Measurements from ENCODE around the gene RIC1. TPM values are rescaled to one million over a fixed set of nuclear protein-coding genes. Genes with fewer than 3 reads are reported as not detected.
"Not testable (repeated sequence)": the region's sequence is repeated elsewhere in the genome, so short reads cannot be mapped to it uniquely, and the experiment has no call there.

RIC1 gene
- polyA plus RNA-seq, 3 donors: 13.4 to 36.4 (median 16.3) TPM

- peaks cover 97% of the 10 kb centered on the region for H3K79me2 ChIP-seq (ENCODE audit: insufficient read depth, low read length)
- intact Hi-C loops (cut with micrococcal nuclease): no loop called here
- H3K9ac ChIP-seq (ENCODE audit: insufficient read depth, low read length, poor library complexity, severe bottlenecking): no peak overlapping the region
- H3K4me1 ChIP-seq (ENCODE audit: control insufficient read depth in 1 of 2, insufficient read depth in 2 of 2, low read length in 2 of 2): no peaks in the 10 kb centered on the region
- no peak overlapping the region for H3K27ac ChIP-seq (ENCODE audit: low read depth in 1 of 2, low read length in 2 of 2)
- TF ChIP-seq CTCF (IDR thresholded peaks at IDR 0.05): no peak
- WGBS (ENCODE audit: insufficient coverage): no CpG with 5 or more reads among the region's 1 CpG
- Mint-ChIP-seq H3K4me3 (no peak overlapping the region), H3K4me1 (peaks cover 11% of the 10 kb centered on the region), H3K9me3 (peaks cover 31 to 60% (median 54%) of the 10 kb centered on the region in 7 donors), H3K36me3 (peaks cover 10 to 34% of the 10 kb centered on the region in 2 donors), H3K27me3 (ENCODE audit: low read depth in 3 of 3) (peaks cover 0 to 1% (median 0%) of the 10 kb centered on the region in 3 donors), H3K27ac (no peak overlapping the region)
- no peak overlapping the region for H3K4me3 ChIP-seq (replicated peaks in 1 of 3; ENCODE audit: low read depth in 2 of 3, low read length in 3 of 3)
- no peak overlapping the region for H3K4me2 ChIP-seq (replicated peaks; ENCODE audit: extremely low read depth, low read length, poor library complexity, severe bottlenecking)
- H3K27me3 ChIP-seq (ENCODE audit: control insufficient read depth in 2 of 2, insufficient read depth in 2 of 2, low read length in 2 of 2): no peaks in the 10 kb centered on the region
- H3K36me3 ChIP-seq (replicated peaks in 1 of 2; ENCODE audit: control insufficient read depth in 1 of 2, insufficient read depth in 2 of 2, low read length in 2 of 2): peaks cover 13 to 32% of the 10 kb centered on the region in 2 donors
- peaks cover 37 to 39% of the 10 kb centered on the region in 2 donors for H3K9me3 ChIP-seq (replicated peaks in 1 of 2; ENCODE audit: control insufficient read depth in 1 of 2, insufficient read depth in 1 of 2, low read length in 2 of 2)
- peaks cover 96% of the 10 kb centered on the region for H4K20me1 ChIP-seq (ENCODE audit: insufficient read depth, low read length)
- DNase-seq: no peak
- H2AFZ ChIP-seq (ENCODE audit: insufficient read depth, low read depth, low read length, poor library complexity, severe bottlenecking): no peak overlapping the region
Observed at GRCh38 chr9:5652821-5653220, 23.9 kb downstream of the RIC1 start.

- H3K9ac ChIP-seq (ENCODE audit: insufficient read depth, low read length, poor library complexity, severe bottlenecking); H3K4me3 ChIP-seq (replicated peaks in 1 of 3; ENCODE audit: low read depth in 2 of 3, low read length in 3 of 3); H3K27me3 Mint-ChIP-seq (ENCODE audit: low read depth in 3 of 3); H3K27me3 ChIP-seq (ENCODE audit: control insufficient read depth in 2 of 2, insufficient read depth in 2 of 2, low read length in 2 of 2); H3K27ac ChIP-seq (ENCODE audit: low read depth in 1 of 2, low read length in 2 of 2); H3K4me1 ChIP-seq (ENCODE audit: control insufficient read depth in 1 of 2, insufficient read depth in 2 of 2, low read length in 2 of 2); DNase-seq; H3K27ac Mint-ChIP-seq; H3K4me2 ChIP-seq (replicated peaks; ENCODE audit: extremely low read depth, low read length, poor library complexity, severe bottlenecking); intact Hi-C loops (cut with micrococcal nuclease); H3K4me3 Mint-ChIP-seq; H2AFZ ChIP-seq (ENCODE audit: insufficient read depth, low read depth, low read length, poor library complexity, severe bottlenecking); H3K4me1 Mint-ChIP-seq: not testable (repeated sequence)
- H4K20me1 ChIP-seq (ENCODE audit: insufficient read depth, low read length): peaks cover 97% of the 10 kb centered on the region
- peaks cover 23 to 68% of the 10 kb centered on the region in 2 donors for H3K36me3 ChIP-seq (replicated peaks in 1 of 2; ENCODE audit: control insufficient read depth in 1 of 2, insufficient read depth in 2 of 2, low read length in 2 of 2)
- WGBS (ENCODE audit: insufficient coverage): no CpG with 5 or more reads among the region's 1 CpG
- peaks cover 54 to 74% of the 10 kb centered on the region in 2 donors for H3K36me3 Mint-ChIP-seq
- peaks cover 6 to 13% of the 10 kb centered on the region in 2 donors for H3K9me3 ChIP-seq (replicated peaks in 1 of 2; ENCODE audit: control insufficient read depth in 1 of 2, insufficient read depth in 1 of 2, low read length in 2 of 2)
- peaks cover 82% of the 10 kb centered on the region for H3K79me2 ChIP-seq (ENCODE audit: insufficient read depth, low read length)
- peaks cover 12 to 35% (median 17%) of the 10 kb centered on the region in 7 donors for H3K9me3 Mint-ChIP-seq
Observed at GRCh38 chr9:5662804-5663203, 33.9 kb downstream of the RIC1 start.
